Mammary epithelial cell (primary cell): ENCODE results near the gene HTRA3.

Experiments
- EZH2 ChIP-seq: IDR thresholded peaks from 2 replicates; pipeline ENCODE4 v1.6.1; 2012; ENCODE audit warnings: low read length, inconsistent platforms, borderline replicate concordance
- TF ChIP-seq, protein P1 (sequence below), 2 donors: IDR thresholded peaks in 1 of 2; conservative IDR thresholded peaks in 1 of 2; 2 replicates each; pipeline ENCODE4 v1.5.1; 2011 to 2012; ENCODE audit warnings: inconsistent platforms in 2 of 2, low read length in 2 of 2, mild to moderate bottlenecking in 2 of 2, control low read depth in 1 of 2, low read depth in 1 of 2; ENCODE audit not compliant: insufficient read depth in 1 of 2; ENCODE audit errors: extremely low read depth in 1 of 2

DNA sequence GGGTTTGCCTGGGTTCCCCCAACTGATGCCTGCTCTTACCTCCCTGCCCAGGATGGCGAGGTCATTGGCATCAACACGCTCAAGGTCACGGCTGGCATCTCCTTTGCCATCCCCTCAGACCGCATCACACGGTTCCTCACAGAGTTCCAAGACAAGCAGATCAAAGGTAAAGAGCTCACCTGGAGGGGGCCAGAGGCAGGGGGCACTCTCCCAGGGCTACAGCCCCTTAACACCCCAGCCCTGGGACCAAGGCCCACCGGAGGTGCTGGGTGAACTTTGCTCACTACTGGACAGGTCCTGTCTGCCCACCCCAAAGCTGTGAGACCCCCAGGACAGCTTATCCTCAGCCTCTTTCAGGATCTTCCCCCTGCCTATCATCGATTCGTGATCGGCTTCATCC, 24.5 kb downstream of the HTRA3 start:
- TF ChIP-seq, protein P1, sequence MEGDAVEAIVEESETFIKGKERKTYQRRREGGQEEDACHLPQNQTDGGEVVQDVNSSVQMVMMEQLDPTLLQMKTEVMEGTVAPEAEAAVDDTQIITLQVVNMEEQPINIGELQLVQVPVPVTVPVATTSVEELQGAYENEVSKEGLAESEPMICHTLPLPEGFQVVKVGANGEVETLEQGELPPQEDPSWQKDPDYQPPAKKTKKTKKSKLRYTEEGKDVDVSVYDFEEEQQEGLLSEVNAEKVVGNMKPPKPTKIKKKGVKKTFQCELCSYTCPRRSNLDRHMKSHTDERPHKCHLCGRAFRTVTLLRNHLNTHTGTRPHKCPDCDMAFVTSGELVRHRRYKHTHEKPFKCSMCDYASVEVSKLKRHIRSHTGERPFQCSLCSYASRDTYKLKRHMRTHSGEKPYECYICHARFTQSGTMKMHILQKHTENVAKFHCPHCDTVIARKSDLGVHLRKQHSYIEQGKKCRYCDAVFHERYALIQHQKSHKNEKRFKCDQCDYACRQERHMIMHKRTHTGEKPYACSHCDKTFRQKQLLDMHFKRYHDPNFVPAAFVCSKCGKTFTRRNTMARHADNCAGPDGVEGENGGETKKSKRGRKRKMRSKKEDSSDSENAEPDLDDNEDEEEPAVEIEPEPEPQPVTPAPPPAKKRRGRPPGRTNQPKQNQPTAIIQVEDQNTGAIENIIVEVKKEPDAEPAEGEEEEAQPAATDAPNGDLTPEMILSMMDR (conservative IDR thresholded peaks at IDR 0.05 in 1 of 2, IDR thresholded peaks at IDR 0.05 in 1 of 2; ENCODE audit: extremely low read depth in 1 of 2, insufficient read depth in 1 of 2, low read depth in 1 of 2, low read length in 2 of 2) = no peak
- TF ChIP-seq EZH2 = no peak
